ENCODE results near the gene GLIPR2.
"Not testable (repeated sequence)": the region's sequence is repeated elsewhere in the genome, so short reads cannot be mapped to it uniquely, and the experiment has no call there.

GLIPR2 gene

GRCh38 chr9:36151316-36152210 lies 15.0 kb downstream of the GLIPR2 start:
- in situ Hi-C loops (cut with HindIII; ENCODE audit: low pct_unique_long_range_greater_than_20kb, low sequenced_read_pairs) = no loop called here
- TF ChIP-seq JUND (IDR thresholded peaks at IDR 0.05; ENCODE audit: low read depth) = no peak
- DNase-seq (ENCODE audit: low read depth in 1 of 2, low spot score in 1 of 2) = no peak

DNA sequence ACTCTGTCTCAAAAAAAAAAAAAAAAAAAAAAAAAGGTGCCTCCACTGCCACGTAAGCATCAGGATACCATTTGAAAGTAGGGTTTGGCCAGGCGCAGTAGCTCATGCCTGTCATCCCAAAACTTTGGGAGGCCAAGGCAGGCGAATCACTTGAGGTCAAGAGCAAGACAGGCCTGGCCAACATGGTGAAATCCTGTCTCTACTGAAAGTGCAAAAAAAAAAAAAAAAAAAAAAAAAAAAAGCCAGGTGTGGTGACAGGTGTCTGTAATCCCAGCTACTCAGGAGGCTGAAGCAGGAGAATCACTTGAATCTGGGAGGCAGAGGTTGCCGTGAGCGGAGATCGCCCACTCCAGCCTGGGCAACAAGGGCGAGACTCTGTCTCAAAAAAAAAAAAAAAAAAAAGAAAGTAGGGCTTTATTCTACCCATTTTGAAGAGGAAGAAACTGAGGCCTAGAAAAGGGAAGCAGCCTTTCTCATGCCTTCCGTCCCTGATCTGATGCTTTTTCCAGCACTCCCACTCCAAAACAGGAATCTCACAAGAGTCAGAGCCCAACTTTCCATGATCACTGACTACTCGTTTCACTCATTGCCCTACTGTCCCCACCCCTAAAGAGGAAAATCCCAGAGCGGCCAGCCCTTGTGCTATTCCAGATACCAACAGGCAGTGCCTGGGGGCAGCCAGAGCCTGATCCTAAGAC lies 16.4 kb downstream of the GLIPR2 start:
- in situ Hi-C loops (cut with HindIII; ENCODE audit: low pct_unique_long_range_greater_than_20kb, low sequenced_read_pairs) = no loop called here
- DNase-seq (ENCODE audit: low read depth in 1 of 2, low spot score in 1 of 2) = no peak
- TF ChIP-seq JUND (IDR thresholded peaks at IDR 0.05; ENCODE audit: low read depth) = no peak

DNA sequence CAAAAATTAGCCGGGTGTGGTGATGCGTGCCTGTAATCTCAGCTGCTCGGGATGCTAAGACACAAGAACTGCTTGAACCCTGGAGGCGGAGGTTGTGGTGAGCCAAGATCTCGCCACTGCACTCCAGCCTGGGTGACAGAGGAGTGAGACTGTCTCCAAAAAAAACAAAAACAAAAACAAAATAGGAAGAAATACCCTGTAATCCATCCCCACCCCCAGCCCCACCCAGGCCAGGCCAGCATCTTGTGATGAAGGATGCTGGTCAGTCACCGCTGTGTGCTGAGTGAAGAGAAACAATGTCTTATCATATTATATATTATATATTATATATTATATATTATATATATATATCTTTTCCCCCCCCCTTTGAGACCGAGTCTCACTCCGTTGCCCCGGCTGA lies 17.2 kb downstream of the GLIPR2 start:
- in situ Hi-C loops (cut with HindIII; ENCODE audit: low pct_unique_long_range_greater_than_20kb, low sequenced_read_pairs) = no loop called here
- DNase-seq (ENCODE audit: low read depth in 1 of 2, low spot score in 1 of 2) = no peak
- no peak for TF ChIP-seq JUND (IDR thresholded peaks at IDR 0.05; ENCODE audit: low read depth)

GRCh38 chr9:36154331-36154952 lies 17.9 kb downstream of the GLIPR2 start:
- no peak for TF ChIP-seq JUND (IDR thresholded peaks at IDR 0.05; ENCODE audit: low read depth)
- DNase-seq (ENCODE audit: low read depth in 1 of 2, low spot score in 1 of 2) = no peak
- in situ Hi-C loops (cut with HindIII; ENCODE audit: low pct_unique_long_range_greater_than_20kb, low sequenced_read_pairs) = no loop called here

DNA sequence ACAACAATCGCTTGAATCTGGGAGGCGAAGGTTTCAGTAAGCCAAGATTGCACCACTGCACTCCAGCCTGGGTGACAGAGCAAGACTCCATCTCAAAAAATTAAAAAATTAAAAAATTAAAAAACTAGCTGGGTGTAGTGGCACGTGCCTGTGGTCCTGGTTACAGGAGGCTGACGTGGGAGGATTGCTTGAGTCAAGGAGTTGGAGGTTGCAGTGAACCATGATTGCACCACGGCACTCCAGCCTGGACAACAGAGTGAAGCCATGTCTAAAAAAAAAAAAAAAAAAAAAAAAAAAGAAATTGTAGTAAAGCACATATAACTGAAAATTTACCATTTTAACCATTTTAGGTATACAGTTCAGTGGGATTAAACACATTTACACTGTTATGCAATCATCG lies 19.6 kb downstream of the GLIPR2 start:
- DNase-seq (ENCODE audit: low read depth in 1 of 2, low spot score in 1 of 2) = no peak
- in situ Hi-C loops (cut with HindIII; ENCODE audit: low pct_unique_long_range_greater_than_20kb, low sequenced_read_pairs) = no loop called here
- TF ChIP-seq JUND (IDR thresholded peaks at IDR 0.05; ENCODE audit: low read depth) = no peak

DNA sequence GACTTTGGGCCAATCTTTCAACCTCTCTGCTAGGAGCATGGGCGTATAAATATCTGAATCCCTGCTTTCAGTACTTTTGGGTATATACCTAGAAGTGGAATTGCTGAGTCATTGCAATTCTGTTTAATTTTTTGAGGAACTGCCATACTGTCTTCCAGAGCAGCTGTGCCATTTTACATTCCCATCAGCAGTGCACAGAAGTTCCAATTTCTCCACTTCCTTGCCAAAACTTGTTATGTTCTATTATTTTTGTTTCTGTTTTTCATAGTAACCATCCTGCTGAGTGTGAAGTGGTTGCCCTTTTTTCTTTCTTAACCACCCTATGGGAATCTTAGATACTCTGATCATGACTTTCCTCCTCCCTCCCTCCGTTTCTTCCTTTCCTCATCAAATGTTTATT lies 21.6 kb downstream of the GLIPR2 start:
- DNase-seq (ENCODE audit: low read depth in 1 of 2, low spot score in 1 of 2) = no peak
- TF ChIP-seq JUND (IDR thresholded peaks at IDR 0.05; ENCODE audit: low read depth) = no peak
- in situ Hi-C loops (cut with HindIII; ENCODE audit: low pct_unique_long_range_greater_than_20kb, low sequenced_read_pairs) = no loop called here

- TF ChIP-seq JUND (IDR thresholded peaks at IDR 0.05; ENCODE audit: low read depth) = no peak
- in situ Hi-C loops (cut with HindIII; ENCODE audit: low pct_unique_long_range_greater_than_20kb, low sequenced_read_pairs) = no loop called here
- no peak for DNase-seq (ENCODE audit: low read depth in 1 of 2, low spot score in 1 of 2)
These were observed 22.4 kb downstream of the GLIPR2 start for GRCh38 chr9:36158917-36159316.

DNA sequence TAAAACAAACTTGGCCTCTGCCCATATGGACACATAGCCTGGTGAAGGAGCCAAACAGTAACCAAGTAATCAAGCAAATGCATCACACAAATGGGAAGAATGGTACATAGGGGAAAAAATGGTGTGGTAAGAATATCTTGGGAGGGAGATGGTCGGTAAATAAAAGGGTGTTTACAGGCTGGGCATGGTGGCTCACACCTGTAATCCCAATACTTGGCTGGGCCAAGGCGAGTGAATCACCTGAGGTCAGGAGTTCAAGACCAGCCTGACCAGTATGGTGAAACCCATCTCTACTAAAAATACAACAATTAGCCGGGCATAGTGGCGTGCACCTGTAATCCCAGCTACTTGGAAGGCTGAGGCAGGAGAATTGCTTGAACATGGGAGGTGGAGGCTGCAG lies 23.0 kb downstream of the GLIPR2 start:
- DNase-seq (ENCODE audit: low read depth in 1 of 2, low spot score in 1 of 2) = peak in 1 of 2 experiments; percentile 14
- in situ Hi-C loops (cut with HindIII; ENCODE audit: low pct_unique_long_range_greater_than_20kb, low sequenced_read_pairs) = not testable (repeated sequence)

DNA sequence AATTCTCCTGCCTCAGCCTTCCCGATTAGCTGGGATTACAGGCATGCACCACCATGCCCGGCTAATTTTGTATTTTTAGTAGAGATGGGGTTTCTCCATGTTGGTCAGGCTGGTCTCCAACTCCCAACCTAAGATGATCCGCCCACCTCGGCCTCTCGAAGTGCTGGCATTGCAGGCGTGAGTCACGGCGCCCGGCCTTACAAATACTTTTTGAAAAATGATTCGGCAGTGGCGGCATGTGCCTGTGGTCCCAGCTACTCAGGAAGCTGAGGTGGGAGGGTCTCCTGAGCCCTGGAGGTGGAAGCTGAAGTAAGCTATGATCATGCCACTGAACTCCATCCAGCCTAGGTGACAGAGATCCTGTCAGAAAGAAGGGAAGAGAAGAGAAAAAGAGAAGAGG lies 23.6 kb downstream of the GLIPR2 start:
- DNase-seq (ENCODE audit: low read depth in 1 of 2, low spot score in 1 of 2); in situ Hi-C loops (cut with HindIII; ENCODE audit: low pct_unique_long_range_greater_than_20kb, low sequenced_read_pairs): not testable (repeated sequence)

DNA sequence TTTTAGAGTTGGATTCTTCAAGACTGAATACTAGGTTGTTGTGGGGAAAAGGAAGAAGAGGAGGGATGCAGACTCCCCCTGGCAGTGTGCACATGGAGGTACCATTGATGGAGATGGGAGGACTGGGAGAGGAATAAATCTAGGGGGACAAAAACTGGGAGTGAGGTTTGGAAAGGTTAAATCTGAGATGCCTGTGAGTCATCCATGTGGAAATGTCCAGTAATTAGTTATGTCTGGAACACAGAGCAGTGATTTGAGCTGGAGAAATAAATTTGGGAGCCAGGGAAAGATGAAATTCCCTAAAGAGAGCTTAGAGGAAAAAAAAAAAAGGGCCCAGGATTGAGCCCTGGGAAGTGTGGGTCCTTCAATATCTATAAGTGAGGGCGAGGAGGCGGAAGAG lies 24.7 kb downstream of the GLIPR2 start:
- in situ Hi-C loops (cut with HindIII; ENCODE audit: low pct_unique_long_range_greater_than_20kb, low sequenced_read_pairs) = no loop called here

DNA sequence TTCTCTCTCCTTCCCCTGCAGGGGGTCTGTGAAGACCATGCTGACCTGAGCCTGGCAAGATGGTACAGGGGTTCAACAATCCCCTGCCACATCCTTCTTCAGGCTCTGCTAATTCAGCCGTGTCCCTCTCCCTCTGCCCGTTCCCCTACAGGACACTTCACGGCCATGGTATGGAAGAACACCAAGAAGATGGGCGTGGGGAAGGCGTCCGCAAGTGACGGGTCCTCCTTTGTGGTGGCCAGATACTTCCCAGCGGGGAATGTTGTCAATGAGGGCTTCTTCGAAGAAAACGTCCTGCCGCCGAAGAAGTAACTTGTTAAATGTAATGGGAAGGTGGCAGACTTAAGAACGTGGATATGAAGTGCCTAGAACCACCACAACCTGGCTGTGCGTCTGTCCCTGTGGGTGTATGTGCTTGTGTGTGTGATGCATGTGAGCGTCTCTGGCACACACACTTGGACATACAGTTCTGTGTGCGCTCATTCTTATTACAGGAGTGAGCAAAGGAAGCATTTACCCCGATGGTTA lies 25.7 kb downstream of the GLIPR2 start:
- TF ChIP-seq JUND (IDR thresholded peaks at IDR 0.05; ENCODE audit: low read depth) = no peak
- no peak for DNase-seq (ENCODE audit: low read depth in 1 of 2, low spot score in 1 of 2)
- in situ Hi-C loops (cut with HindIII; ENCODE audit: low pct_unique_long_range_greater_than_20kb, low sequenced_read_pairs) = no loop called here

More for the DNA sequence above, 24.7 kb downstream of the GLIPR2 start:
- TF ChIP-seq JUND (IDR thresholded peaks at IDR 0.05; ENCODE audit: low read depth) = no peak
- no peak for DNase-seq (ENCODE audit: low read depth in 1 of 2, low spot score in 1 of 2)

DNA sequence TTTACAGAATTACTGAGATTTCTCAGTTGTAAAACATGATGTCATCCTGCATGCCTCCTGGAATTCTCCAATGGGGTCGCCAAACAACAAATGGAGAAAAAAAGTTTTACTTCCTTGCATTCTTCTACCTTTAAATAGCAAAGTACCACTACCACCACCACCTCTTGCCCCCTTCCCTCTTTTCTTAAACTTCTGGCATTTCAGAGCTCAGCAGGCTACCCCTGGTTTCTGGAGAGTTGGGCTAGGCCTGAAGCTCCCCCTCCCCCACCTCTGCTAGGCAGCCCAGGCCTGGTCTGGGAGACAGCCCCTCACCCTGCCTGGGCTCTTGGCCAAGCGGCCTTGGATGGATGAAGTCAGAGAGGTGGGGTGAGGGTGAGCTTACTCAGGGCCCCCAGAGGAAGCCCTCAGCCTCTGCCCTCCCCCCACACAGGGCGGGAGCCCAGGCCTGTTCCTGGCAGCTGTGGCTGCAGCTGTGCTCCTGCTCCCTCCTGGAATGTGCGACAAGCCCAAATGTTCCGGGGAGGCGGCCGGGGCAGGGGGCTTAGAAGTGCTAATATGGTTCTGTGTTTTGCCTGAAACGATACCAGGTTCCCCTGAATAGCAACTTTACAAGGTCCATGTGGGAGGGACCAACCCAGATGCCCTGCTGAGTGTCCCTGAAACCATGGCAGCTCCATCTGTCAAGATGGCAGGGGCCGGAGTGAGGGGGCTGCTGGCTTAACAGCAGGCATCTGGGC lies 26.7 kb downstream of the GLIPR2 start:
- TF ChIP-seq JUND (IDR thresholded peaks at IDR 0.05; ENCODE audit: low read depth) = no peak
- in situ Hi-C loops (cut with HindIII; ENCODE audit: low pct_unique_long_range_greater_than_20kb, low sequenced_read_pairs) = no loop called here
- DNase-seq (ENCODE audit: low read depth in 1 of 2, low spot score in 1 of 2) = no peak

All from T47D (cell line).